Thyroid gland (tissue), 4 donors: ENCODE results near the gene EXD3. TPM values are rescaled to one million over a fixed set of nuclear protein-coding genes. Genes with fewer than 3 reads are reported as not detected.

ENCODE experiments used
- DNase-seq, 2 donors: peaks; one replicate each; pipeline ENCODE4 v3.0.0-alpha.2; 2019
- H3K27ac ChIP-seq, 3 donors: fragments of 200-600 bp; sonication (generic); 1 replicate in 2 of 3; 2 replicates in 1 of 3; pipeline ENCODE4 v1.5.1; 2016 to 2019; ENCODE audit warnings: mild to moderate bottlenecking in 1 of 3, moderate library complexity in 1 of 3
- H3K27me3 ChIP-seq: fragments of 200-600 bp; sonication (generic); one replicate; pipeline ENCODE4 v1.5.1; 2019
- H3K36me3 ChIP-seq, 2 donors: fragments of 200-600 bp; sonication (generic); one replicate each; pipeline ENCODE4 v1.5.1; 2016 to 2019
- H3K4me1 ChIP-seq, 2 donors: fragments of 200-600 bp; sonication (generic); one replicate each; pipeline ENCODE4 v1.5.1; 2017 to 2019
- H3K4me3 ChIP-seq, 3 donors: fragments of 200-600 bp; sonication (generic); replicated peaks in 1 of 3; 1 replicate in 2 of 3; 2 replicates in 1 of 3; pipeline ENCODE4 v1.5.1; 2016; ENCODE audit warnings: mild to moderate bottlenecking in 1 of 3
- H3K9me3 ChIP-seq: fragments of 200-600 bp; sonication (generic); one replicate; pipeline ENCODE4 v1.5.1; 2017
- CTCF ChIP-seq, 6 experiments: fragments of 200-600 bp in 3 of 6; fragments of 450-650 bp in 3 of 6; sonication (generic) in 3 of 6; IDR thresholded peaks; one replicate each; pipeline ENCODE4 v1.5.1; 2016 to 2019; ENCODE audit warnings: antibody characterized with exemption in 6 of 6, mild to moderate bottlenecking in 2 of 6, inconsistent platforms in 1 of 6, moderate library complexity in 1 of 6
- POLR2A ChIP-seq, 2 donors: fragments of 450-650 bp; IDR thresholded peaks; one replicate each; pipeline ENCODE4 v1.6.1; 2017; ENCODE audit warnings: antibody characterized with exemption in 2 of 2, mild to moderate bottlenecking in 2 of 2, moderate library complexity in 1 of 2
- WGBS, 2 donors: methylation state at CpG; one replicate each; pipeline ENCODE4 v1.1.5; 2017; 5-methylcytosine and 5-hydroxymethylcytosine counted together
- intact Hi-C: fragments of 100-400 bp; cut with DNase I; formaldehyde crosslinking; loops from one replicate; pipeline ENCODE4 v1.15.1; 2023
- total RNA-seq, 4 donors: library from RNA; depleted of rRNA; stranded (reverse); fragments of >200 nt; gene quantifications; one replicate each; pipeline ENCODE4 v1.2.3, GENCODE V29; 2016

EXD3 gene
- total RNA-seq, 4 donors from 2014 or later: 13.0 to 32.0 (median 26.6) TPM

GRCh38 chr9:137273095-137273490 is 149.9 kb downstream of the EXD3 start:
- Histone ChIP-seq H3K27ac (no peak overlapping the region), H3K4me3 (no peak overlapping the region), H3K4me1 (peaks cover 29 to 40% of the 10 kb centered on the region in 2 donors), H3K27me3 (no peaks in the 10 kb centered on the region), H3K36me3 (peaks cover 11 to 19% of the 10 kb centered on the region in 2 donors), H3K9me3 (no peaks in the 10 kb centered on the region)
- no peak for DNase-seq
- intact Hi-C loops: no loop called here
- TF ChIP-seq POLR2A (IDR thresholded peaks at IDR 0.05) (no peak), CTCF (IDR thresholded peaks at IDR 0.05) (no peak)
- 92 to 95% methylated on average over 9 to 13 of the region's 13 CpGs for WGBS, 2 donors

DNA sequence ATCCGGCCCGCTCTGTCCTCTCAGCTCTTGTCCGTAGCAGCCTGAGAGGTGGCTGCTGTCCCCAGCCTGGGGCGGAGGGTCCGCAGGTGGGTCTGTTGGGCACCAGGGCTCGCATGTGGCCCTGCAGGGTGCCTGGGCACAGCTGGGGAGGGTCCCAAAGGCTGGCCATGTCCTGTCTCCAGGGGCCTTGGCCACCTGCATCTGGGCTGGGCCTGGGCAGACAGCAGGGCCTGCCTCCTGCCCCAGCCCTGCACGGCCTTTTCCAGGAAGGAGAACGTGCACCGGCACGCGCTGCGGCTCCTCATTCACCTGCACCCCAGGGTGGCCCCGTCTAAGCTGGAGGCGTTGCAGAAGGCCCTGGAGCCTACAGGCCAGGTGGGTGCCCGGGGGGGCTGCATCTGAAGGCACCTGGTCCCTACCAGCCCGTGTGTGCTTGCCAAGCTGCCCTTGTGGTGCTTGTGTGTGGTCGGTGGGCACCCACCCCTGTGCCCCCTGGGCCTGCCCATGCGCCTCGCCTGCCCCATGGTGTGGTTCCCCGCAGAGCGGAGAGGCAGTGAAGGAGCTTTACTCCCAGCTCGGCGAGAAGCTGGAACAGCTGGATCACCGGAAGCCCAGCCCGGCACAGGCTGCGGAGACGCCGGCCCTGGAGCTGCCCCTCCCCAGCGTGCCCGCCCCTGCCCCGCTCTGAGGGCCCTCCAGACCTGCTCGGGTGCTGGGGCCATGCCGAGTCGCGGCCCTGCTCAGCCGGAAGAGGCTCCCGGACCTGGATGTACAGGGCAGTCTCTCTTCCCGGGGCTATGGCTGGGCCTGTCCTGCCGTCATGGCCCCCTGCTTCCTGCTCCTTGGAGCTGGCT is 150.5 kb downstream of the EXD3 start:
- peaks cover 11 to 19% of the 10 kb centered on the region in 2 donors for H3K36me3 ChIP-seq

DNA sequence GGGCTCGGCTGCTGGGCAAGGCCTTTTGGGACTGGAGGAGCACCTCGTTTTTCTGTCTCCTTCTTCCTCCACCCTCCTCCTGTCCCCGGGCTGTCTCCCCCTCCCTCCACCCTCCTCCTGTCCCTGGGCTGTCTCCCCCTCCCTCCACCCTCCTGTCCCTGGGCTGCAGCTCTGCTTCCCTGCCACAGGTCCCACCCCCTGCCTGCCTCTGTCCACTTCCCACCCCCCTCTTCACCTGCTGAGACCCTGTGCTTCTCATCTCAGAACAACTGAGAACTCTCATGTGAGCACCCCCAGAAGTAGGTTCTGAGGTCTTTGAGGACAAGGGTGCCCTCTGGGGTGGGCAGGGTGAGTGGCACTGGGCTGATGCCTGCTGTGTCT is 151.3 kb downstream of the EXD3 start:
- intact Hi-C loops: no loop called here
- TF ChIP-seq CTCF (IDR thresholded peaks at IDR 0.05) (no peak), POLR2A (IDR thresholded peaks at IDR 0.05) (no peak)
- peaks cover 17 to 23% of the 10 kb centered on the region in 2 donors for H3K36me3 ChIP-seq
- no peak overlapping the region for H3K27ac ChIP-seq
- no peak overlapping the region for H3K4me3 ChIP-seq
- H3K9me3 ChIP-seq: no peaks in the 10 kb centered on the region
- peaks cover 14 to 26% of the 10 kb centered on the region in 2 donors for H3K4me1 ChIP-seq
- no peak for DNase-seq
- H3K27me3 ChIP-seq: no peaks in the 10 kb centered on the region
- 45 to 48% methylated on average over 3 of the region's 3 CpGs for whole genome bisulfite sequencing, 2 donors

More for the DNA sequence above, 150.5 kb downstream of the EXD3 start:
- Histone ChIP-seq H3K4me1 (peaks cover 22 to 34% of the 10 kb centered on the region in 2 donors), H3K27me3 (no peaks in the 10 kb centered on the region), H3K9me3 (no peaks in the 10 kb centered on the region), H3K27ac (no peak overlapping the region), H3K4me3 (no peak overlapping the region)
- TF ChIP-seq CTCF (IDR thresholded peaks at IDR 0.05): no peak
- intact Hi-C loops: no loop called here
- no peak for DNase-seq
- WGBS, 2 donors: 89 to 92% methylated on average over 3 to 27 of the region's 39 CpGs

- 82 to 92% methylated on average over 22 to 24 of the region's 32 CpGs for WGBS, 2 donors
- intact Hi-C loops: no loop called here
- H3K27me3 ChIP-seq: no peaks in the 10 kb centered on the region
- TF ChIP-seq POLR2A (IDR thresholded peaks at IDR 0.05) (no peak), CTCF (IDR thresholded peaks at IDR 0.05) (no peak)
- H3K9me3 ChIP-seq: no peaks in the 10 kb centered on the region
- H3K4me3 ChIP-seq: no peak overlapping the region
- no peak overlapping the region for H3K27ac ChIP-seq
- peaks cover 10 to 21% of the 10 kb centered on the region in 2 donors for H3K4me1 ChIP-seq
- no peak for DNase-seq
- peaks cover 21 to 26% of the 10 kb centered on the region in 2 donors for H3K36me3 ChIP-seq
Observed at GRCh38 chr9:137270929-137271695, 151.8 kb downstream of the EXD3 start.
